ENCODE measurements around the gene SPIB.
"Not testable (repeated sequence)": the region's sequence is repeated elsewhere in the genome, so short reads cannot be mapped to it uniquely, and the experiment has no call there.

The SPIB gene

GRCh38 chr19:50420127-50420526 is 1.4 kb downstream of the SPIB start:
- no peak for DNase-seq

- DNase-seq: no peak
Observed at GRCh38 chr19:50420808-50421207, 2.1 kb downstream of the SPIB start.

DNA sequence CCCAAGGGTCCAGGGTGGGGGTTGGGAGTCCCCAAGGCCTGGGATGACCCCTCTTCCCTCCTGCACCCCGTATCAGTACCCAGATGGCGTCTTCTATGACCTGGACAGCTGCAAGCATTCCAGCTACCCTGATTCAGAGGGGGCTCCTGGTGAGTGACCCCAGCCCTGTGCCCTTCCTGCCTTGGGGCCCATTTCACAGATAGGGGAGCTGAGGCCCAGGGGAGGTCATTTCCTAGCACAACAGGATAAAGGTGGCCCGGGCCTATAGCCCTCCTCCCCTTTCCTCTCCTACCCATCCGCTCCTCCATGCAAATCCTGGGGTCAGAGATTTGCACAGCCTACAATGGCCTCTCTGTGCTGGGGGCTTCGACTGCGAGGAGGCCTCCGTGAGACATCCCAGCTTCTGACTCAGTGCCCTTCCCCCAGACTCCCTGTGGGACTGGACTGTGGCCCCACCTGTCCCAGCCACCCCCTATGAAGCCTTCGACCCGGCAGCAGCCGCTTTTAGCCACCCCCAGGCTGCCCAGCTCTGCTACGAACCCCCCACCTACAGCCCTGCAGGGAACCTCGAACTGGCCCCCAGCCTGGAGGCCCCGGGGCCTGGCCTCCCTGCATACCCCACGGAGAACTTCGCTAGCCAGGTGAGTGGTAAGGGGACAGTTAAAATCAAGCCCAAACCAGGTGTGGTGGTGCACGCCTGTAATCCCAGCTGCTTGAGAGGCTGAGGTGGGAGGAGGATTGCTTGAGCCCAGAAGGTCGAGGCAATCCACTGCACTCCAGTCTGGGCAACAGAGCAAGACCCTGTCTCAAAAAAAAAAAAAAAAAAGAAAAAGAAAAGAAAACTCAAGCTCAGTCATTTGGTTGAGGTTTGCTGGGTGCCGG is 3.9 kb downstream of the SPIB start:
- no peak for DNase-seq

DNA sequence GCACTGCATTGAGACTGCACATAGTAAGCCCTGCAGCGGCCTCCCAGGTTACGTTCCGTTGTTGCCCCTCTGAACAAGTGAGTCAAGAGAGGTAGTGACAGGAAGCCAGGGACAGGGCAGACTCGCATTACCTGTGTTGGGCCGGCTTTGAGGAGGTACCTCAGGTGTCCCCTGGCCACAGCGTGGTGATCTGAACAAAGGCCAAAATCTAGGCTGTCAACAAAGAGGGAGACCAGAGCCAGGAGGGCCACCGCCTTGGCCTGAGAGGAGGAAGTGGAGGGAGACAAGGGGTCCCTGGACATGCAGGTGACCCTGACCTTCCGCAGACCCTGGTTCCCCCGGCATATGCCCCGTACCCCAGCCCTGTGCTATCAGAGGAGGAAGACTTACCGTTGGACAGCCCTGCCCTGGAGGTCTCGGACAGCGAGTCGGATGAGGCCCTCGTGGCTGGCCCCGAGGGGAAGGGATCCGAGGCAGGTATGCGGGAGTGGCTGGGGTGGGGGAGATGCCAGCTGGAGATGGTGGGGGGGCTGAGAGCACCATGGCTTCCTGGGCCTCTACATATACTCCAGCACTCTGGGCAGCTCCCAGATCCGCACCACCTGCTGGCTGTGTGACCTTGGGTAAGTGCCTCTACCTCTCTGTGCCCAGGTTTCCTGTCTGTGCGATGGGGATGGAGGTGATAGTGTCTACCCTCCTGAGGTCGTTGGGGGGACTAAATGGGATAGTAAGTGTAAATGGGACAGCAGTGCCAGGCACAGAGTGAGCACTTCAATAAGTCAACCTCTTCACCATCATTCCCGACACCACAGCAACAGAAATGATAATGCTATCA is 4.8 kb downstream of the SPIB start:
- DNase-seq: no peak

GRCh38 chr19:50425581-50425980 is 6.8 kb downstream of the SPIB start:
- no peak for DNase-seq

- no peak for DNase-seq
Observed at GRCh38 chr19:50427318-50427925, 8.7 kb downstream of the SPIB start.

DNA sequence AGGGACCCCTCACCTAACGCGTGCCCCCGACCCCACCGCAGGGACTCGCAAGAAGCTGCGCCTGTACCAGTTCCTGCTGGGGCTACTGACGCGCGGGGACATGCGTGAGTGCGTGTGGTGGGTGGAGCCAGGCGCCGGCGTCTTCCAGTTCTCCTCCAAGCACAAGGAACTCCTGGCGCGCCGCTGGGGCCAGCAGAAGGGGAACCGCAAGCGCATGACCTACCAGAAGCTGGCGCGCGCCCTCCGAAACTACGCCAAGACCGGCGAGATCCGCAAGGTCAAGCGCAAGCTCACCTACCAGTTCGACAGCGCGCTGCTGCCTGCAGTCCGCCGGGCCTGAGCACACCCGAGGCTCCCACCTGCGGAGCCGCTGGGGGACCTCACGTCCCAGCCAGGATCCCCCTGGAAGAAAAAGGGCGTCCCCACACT is 9.3 kb downstream of the SPIB start:
- peak; percentile 92 for DNase-seq

DNA sequence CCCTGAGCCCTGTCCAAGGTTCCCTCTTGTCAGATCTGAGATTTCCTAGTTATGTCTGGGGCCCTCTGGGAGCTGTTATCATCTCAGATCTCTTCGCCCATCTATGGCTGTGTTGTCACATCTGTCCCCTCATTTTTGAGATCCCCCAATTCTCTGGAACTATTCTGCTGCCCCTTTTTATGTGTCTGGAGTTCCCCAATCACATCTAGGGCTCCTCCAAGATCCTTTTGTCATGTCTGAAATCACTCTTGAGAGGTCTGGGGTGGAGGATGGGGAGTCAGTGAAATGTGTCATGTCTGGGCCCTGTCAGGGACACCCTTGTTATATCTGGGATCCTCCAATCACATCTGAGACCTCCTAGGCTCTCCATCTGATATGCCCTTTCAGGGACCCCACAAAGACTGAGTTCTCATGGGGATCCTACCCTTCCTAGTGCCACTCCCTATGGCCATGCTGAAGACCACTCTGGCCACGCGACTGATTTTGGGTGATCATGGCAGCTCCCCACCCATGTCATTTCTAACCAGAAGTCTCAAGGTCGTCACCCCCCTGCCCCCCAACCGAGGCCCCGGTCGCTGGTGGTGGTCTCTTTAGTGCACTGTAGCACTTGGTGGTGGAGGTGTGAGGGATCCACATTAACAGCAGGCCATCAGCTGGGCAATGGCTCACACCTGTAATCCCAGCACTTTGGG is 10.2 kb downstream of the SPIB start:
- DNase-seq: no peak

DNA sequence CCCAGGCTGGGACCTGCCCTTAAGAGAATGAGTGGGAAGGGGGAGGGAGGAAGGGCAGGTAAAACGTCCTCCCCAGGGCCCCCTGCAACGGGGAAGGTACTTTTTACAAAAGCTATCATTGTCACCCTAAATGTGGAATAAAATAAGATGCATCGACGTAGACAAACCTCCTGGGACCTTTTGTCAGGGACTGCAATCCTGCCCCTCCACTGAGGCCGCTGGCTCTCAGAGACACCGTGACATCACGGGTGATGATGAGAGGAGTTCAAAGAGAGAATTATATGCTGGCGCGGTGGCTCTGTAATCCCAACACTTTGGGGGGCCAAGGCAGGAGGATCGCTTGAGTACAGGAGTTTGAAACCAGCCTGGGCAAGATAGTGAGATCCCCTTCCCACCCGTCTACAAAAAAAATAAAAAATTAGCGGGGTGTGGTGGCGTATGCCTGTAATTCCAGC is 12.2 kb downstream of the SPIB start:
- no peak for DNase-seq

GRCh38 chr19:50431343-50432220 is 12.8 kb downstream of the SPIB start:
- peak; percentile 93 for DNase-seq

DNA sequence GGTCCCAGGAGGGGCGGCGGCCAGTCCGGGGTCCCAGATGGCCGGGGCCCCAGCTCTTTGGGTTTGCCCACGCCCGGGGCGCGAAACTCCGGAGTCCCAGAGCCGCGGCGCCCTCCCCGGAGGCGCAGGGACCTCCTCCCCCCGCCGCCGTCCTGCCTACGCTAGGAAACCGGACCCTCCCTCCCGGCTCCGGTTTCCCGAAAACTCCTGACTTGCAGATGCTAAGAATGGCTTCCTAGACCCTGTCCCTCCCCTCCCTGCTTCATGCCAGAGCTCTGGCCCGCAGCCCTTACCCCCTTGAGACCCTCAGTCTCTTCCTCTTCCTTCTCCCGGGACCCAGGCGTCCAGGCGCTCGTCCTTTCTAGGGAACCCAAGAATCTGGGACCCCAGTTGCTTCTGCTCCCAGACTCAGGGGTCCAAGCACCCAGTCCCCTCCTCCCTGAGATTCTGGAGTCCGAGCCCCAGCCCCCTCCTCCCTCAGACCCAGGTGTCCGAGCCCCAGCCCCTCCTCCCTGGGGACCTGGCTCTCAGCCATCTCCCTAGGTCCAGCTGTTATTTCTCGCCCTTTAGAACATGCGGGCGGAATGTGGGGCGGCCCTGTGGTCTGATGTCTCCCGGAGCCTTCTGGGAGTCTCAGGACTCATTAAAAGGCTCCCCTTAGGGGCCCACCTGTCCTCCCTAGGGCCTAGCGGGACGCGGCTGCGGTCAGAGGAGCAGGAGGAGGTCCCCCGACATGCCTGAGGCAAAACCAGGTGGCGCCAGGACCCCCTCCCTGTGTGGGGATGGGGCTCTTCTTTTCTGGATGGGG is 13.7 kb downstream of the SPIB start, which contains the start of gene MYBPC2:
MYBPC2 (plus strand) TSS at position 672 of the 808 bp plus-strand sequence; CDS start at position 734, 62 bp downstream.
- DNase-seq: peak; percentile 71

- DNase-seq: no peak
Observed at GRCh38 chr19:50433201-50434180, 14.8 kb downstream of the SPIB start.

GRCh38 chr19:50434525-50434924 is 15.8 kb downstream of the SPIB start:
- DNase-seq: no peak

- DNase-seq: no peak
Observed at GRCh38 chr19:50435221-50435620, 16.5 kb downstream of the SPIB start.

DNA sequence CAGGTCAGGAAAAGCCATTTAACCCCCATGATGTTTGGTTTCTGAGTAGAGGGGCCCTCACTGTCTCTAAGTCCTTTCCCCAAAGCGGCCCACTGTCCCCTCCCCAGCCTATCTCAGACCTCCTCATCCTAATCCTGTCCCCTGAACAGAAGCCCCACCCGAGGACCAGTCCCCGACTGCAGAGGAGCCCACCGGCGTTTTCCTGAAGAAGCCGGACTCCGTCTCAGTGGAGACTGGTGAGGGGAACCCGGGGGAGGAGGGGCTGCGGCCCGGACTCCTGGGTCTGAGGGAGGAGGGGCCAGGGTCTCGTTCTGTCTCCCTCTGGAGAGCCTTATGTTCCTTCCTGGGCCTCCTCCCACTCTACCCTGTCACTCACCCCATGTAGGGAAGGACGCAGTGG is 16.9 kb downstream of the SPIB start:
- no peak for DNase-seq

DNA sequence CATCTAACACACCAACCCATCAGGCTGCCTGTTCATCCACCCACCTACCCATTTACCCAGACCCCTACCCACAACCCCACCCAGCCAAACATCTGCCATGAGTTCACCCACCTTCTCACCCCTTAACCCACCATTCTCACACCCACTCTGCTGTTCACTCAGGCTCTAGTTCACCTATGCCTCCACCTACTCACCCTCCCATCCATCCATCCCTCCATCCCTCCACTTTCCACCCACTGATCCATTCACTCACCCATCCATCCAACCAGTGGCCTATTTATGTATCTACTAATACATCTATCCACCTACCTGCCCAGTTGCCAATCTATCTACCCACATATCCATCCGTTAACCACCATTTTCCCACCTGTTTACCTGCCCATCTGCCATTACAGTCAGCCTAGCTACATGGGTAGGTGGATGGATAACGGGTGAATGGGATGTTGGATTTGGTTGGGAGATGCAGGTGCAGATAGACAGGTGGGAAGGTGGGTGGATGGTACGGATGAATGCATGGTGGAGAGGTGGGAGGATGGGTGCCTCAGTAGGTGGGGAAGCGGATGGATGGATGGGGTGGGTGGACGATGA is 19.2 kb downstream of the SPIB start:
- no peak for DNase-seq

DNA sequence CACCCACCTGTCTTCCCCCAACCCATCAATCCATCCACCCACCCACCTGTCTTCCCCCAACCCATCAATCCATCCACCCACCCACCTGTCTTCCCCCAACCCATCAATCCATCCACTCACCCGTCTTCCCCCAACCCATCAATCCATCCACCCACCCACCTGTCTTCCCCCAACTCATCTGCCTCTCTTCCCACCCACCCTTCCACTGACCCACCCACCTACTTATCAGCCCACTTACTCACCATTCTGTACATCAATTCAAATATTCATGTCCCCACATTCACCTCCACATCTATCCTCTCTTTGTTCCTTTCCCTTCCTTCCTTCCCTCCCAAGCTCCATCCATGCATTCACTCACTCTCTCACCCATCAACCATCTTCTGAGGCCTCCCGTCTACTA is 20.4 kb downstream of the SPIB start:
- not testable (repeated sequence) for DNase-seq

GRCh38 chr19:50444059-50444458 is 25.3 kb downstream of the SPIB start:
- DNase-seq: no peak

- no peak for DNase-seq
Observed at GRCh38 chr19:50447053-50447452, 28.3 kb downstream of the SPIB start.
